ENCODE data around the gene MXD4. TPM values are rescaled to one million over a fixed set of nuclear protein-coding genes. Genes with fewer than 3 reads are reported as not detected.

MXD4 gene
- total RNA-seq, 2 experiments from 2014 or later: 3.6 to 4.9 TPM

DNA sequence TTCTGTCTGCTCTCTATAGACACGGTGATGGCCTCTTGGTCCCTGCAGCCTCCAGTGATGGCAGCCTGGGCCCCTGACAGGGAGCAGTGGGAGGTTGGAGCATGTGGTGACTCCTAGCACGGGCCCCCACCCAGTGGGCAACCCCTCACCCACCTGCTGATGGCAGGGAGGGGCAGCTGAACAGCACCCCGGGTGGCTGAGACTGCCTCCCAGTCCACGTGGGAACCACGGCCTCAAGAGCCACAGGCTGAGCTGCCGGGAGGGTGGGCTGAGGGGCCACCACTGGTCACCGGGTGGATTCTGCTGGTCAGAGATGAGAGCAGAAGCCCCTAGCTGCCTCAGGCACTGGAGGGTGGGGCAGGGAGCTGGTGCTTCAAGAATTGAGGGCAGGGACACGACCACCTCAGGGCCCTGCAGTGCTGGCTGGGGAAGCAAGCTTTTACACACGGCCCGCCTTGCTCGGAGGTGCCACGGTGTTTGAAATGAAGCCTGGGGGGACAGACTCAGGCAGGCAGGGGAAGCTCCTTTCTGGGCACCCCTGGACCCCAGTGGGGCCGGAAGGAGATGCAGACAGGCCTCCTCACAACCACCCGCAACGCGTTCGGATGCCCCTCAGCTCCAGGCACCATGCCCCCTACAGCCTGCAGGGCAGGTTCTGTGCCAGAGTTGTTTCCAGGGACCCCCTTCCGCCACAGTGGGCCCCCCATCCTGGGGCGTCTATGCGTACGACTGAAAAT, 13.7 kb downstream of the MXD4 start:
- ChIA-PET CTCF (interaction anchor here (1.8 kb wide), 1 partner anchor 28 kb away, joined by 5 read pairs; no protein-coding TSS in a partner anchor), POLR2A (no interaction called here)
- Mint-ChIP-seq H3K27ac (no peak overlapping the region), H3K4me3 (no peak overlapping the region), H3K4me1 (ENCODE audit: low read depth) (peaks cover 15% of the 10 kb centered on the region), H3K36me3 (no peaks in the 10 kb centered on the region), H3K9me3 (no peaks in the 10 kb centered on the region), H3K27me3 (no peaks in the 10 kb centered on the region)
- intact Hi-C loops (cut with micrococcal nuclease): loop anchor here (10.0 kb wide), 2 partner anchors 287 to 687 kb away; partner anchors contain the start of gene FAM193A
- DNase-seq: peak; percentile 7

- Mint-ChIP-seq H3K36me3 (no peaks in the 10 kb centered on the region), H3K4me3 (no peak overlapping the region), H3K27ac (no peak overlapping the region), H3K9me3 (no peaks in the 10 kb centered on the region), H3K4me1 (ENCODE audit: low read depth) (peaks cover 15% of the 10 kb centered on the region), H3K27me3 (no peaks in the 10 kb centered on the region)
- POLR2A ChIA-PET: no interaction called here
- intact Hi-C loops (cut with micrococcal nuclease): loop anchor here (10.0 kb wide), 2 partner anchors 287 to 687 kb away; partner anchors contain the start of gene FAM193A
- DNase-seq: peak; percentile 6
- CTCF ChIA-PET: interaction anchor here (0.6 to 1.8 kb wide), 2 partner anchors 28 to 35 kb away, joined by 3 to 5 read pairs; no protein-coding TSS in a partner anchor
These were observed 14.5 kb downstream of the MXD4 start for GRCh38 chr4:2247128-2248043.

DNA sequence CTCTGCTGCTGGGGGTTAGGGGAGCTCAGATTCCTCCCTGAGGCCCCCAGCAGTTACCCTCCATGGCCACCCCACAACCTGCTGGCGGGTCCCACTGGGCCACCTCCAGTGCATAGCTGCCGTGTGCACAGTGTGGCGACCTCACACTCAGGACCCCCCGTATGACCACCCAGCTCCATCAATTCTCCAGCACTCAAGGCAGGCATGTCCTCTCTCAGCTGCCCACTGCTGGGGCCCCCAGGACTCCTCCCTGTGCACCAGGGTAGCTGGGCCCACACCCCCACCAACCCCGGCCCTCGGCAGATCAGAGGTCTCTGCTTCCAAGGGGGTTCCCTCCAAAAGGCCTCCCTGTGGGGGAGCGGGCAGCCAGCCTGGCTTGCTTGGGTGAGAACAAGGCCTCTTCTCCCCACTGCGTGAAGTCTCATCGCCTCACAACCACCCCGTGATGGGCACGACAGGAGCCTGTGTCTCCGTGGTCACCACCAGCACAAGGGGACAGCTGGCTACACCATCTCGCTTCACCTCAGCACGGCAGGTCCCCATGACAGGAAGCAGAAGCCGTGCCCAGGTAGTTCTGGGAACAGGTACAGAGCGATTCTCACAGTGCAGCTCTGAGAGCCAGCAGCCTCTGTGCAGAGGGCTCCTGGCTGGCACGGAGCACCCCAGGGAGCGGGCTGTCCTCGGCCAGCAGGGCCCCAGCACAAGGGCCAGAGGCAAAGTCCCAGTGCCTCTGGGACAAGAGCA, 15.4 kb downstream of the MXD4 start:
- Mint-ChIP-seq H3K4me1 (ENCODE audit: low read depth) (peaks cover 16% of the 10 kb centered on the region), H3K4me3 (no peak overlapping the region), H3K36me3 (no peaks in the 10 kb centered on the region), H3K27ac (no peak overlapping the region), H3K9me3 (no peaks in the 10 kb centered on the region), H3K27me3 (no peaks in the 10 kb centered on the region)
- ChIA-PET POLR2A (no interaction called here), CTCF (interaction anchor here (0.6 kb wide), 1 partner anchor 34 kb away, joined by 3 read pairs; no protein-coding TSS in a partner anchor)
- intact Hi-C loops (cut with micrococcal nuclease): loop anchor here (10.0 kb wide), 2 partner anchors 288 to 688 kb away; partner anchors contain the start of gene FAM193A
- DNase-seq: no peak

DNA sequence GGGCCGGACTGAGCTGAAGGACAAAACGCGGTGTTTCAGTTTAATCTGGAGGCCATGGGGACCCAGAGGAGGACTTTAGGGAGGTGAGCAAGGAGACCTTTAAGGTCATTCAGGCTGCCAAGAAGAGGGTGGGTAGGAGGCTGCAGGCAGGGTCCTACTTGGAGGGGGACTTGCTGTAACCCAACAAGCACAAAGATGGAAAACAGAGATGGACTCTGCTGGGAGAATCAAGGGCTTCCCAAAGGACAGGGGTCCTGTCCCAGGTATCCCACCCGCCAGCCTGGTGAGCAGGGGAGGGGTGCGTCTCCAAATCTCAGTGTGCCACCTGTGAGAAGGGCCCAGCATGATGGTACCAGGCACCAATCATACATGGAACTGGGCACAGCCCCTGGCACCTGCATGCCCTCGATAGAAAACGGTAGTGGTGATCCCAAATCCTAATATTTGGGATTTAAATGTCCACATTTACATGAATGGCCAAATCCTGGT, 16.1 kb downstream of the MXD4 start:
- Mint-ChIP-seq H3K27me3 (no peaks in the 10 kb centered on the region), H3K9me3 (no peaks in the 10 kb centered on the region), H3K4me3 (no peak overlapping the region), H3K36me3 (peaks cover 2% of the 10 kb centered on the region), H3K4me1 (ENCODE audit: low read depth) (peaks cover 19% of the 10 kb centered on the region), H3K27ac (no peak overlapping the region)
- CTCF ChIA-PET: no interaction called here
- POLR2A ChIA-PET: no interaction called here
- intact Hi-C loops (cut with micrococcal nuclease): loop anchor here (10.0 kb wide), 2 partner anchors 289 to 689 kb away; partner anchors contain the start of gene FAM193A
- no peak for DNase-seq

DNA sequence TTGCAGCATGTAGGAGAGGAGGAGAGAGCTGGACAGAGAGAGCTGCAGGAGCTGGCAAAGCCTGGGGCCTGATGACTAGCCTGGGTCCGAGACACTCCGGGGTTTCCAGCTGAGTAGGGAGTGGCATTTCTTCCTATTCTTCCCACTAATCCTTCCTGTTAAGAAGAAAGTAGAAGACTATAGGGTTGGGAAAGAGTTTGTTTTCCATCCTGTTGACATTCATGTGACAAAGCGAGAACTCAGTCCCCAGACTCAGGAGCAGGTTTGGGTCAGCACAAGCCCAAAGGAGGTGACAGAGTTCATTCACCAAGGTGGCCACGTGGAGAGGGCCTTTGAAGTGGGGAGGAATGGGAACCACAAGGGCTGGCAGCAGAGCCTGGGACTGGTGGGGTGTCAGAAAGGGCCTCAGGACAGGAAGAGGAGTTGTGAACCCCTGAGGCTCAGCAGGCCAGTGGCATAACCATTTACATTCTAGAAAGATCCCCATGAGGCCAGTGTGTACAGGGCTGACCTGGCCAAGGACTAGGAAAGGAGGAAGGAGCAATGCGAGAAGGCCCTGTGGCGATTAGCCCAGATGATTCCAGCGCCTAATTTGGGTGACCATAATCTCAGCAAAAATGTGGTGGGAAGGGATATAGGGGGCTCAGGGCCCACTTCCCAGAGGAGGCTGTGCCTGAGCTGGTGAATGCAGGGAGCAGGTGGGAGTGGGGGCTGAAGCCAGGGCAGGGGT, 16.7 kb downstream of the MXD4 start:
- Mint-ChIP-seq H3K9me3 (no peaks in the 10 kb centered on the region), H3K4me3 (no peak overlapping the region), H3K4me1 (ENCODE audit: low read depth) (peaks cover 25% of the 10 kb centered on the region), H3K27me3 (no peaks in the 10 kb centered on the region), H3K36me3 (peaks cover 7% of the 10 kb centered on the region), H3K27ac (peak overlapping the region; percentile 14)
- no peak for DNase-seq
- intact Hi-C loops (cut with micrococcal nuclease): loop anchor here (10.0 kb wide), 2 partner anchors 290 to 690 kb away; partner anchors contain the start of gene FAM193A
- ChIA-PET CTCF (interaction anchor here (0.7 kb wide), 1 partner anchor 11 kb away, joined by 3 read pairs; no protein-coding TSS in a partner anchor), POLR2A (no interaction called here)

- H3K9me3 Mint-ChIP-seq: no peaks in the 10 kb centered on the region
- ChIA-PET POLR2A (no interaction called here), CTCF (interaction anchor here (1.0 kb wide), 2 partner anchors 87 to 219 kb away, joined by 3 read pairs; no protein-coding TSS in a partner anchor)
- H3K36me3 Mint-ChIP-seq: peaks cover 17% of the 10 kb centered on the region
- H3K4me3 Mint-ChIP-seq: no peak overlapping the region
- peak; percentile 54 for DNase-seq
- intact Hi-C loops (cut with micrococcal nuclease): loop anchor here (5.0 to 10.0 kb wide), 3 partner anchors 291 to 691 kb away; partner anchors contain the start of genes FAM193A and NSD2
- H3K27me3 Mint-ChIP-seq: no peaks in the 10 kb centered on the region
- H3K27ac Mint-ChIP-seq: peak overlapping the region; percentile 25
- H3K4me1 Mint-ChIP-seq (ENCODE audit: low read depth): peaks cover 36% of the 10 kb centered on the region
These were observed 18.1 kb downstream of the MXD4 start for GRCh38 chr4:2243681-2244380.

- ChIA-PET POLR2A (interaction anchor here (0.6 to 2.5 kb wide), 10 partner anchors 20 to 694 kb away, joined by 3 to 11 read pairs (median 4); partner anchors contain the start of genes CFAP99, MXD4, RNF4 and ZFYVE28), CTCF (interaction anchor here (0.6 to 3.5 kb wide), 13 partner anchors 11 to 244 kb away, joined by 3 to 23 read pairs (median 4); partner anchors contain the start of genes MXD4 and RNF4)
- peaks cover 26% of the 10 kb centered on the region for H3K36me3 Mint-ChIP-seq
- H3K9me3 Mint-ChIP-seq: no peaks in the 10 kb centered on the region
- H3K27me3 Mint-ChIP-seq: no peaks in the 10 kb centered on the region
- peak within 1 kb of the TSS; percentile 89 for H3K27ac Mint-ChIP-seq
- intact Hi-C loops (cut with micrococcal nuclease): loop anchor here (1.0 to 10.0 kb wide), 9 partner anchors 21 to 693 kb away; partner anchors contain the start of genes CFAP99, FAM193A, MXD4 and NSD2
- H3K4me1 Mint-ChIP-seq (ENCODE audit: low read depth): peaks cover 54% of the 10 kb centered on the region
- peak within 1 kb of the TSS; percentile 97 for H3K4me3 Mint-ChIP-seq
- DNase-seq: peak; percentile 100
These were observed 20.2 kb downstream of the MXD4 start, which contains the start of the genes HAUS3 and POLN for GRCh38 chr4:2241410-2242353. Gene HAUS3 (minus strand): TSS chr4:2242121. CDS start chr4:2240946, 1,175 bp downstream. Gene POLN (minus strand): TSS chr4:2242121. CDS start chr4:2229231, 12,890 bp downstream.

DNA sequence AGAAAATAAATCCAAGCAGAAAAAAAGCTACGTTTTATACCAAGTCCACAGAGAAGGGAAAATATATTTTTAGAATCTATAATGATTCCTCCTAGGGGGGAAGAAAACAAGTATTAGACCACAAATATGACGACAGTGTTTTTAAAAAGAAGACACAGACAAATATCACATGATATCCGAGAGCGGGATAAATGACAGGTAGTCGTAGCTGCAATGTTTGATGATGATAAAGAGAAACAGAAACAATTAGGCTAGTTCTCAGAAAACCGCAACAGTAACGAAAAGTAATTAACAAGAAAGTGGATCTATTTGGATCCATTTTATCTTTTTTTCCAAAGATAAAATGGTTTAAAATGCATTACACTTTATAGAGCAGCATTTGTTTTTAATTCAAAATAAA, 20.9 kb downstream of the MXD4 start:
- Mint-ChIP-seq H3K9me3 (no peaks in the 10 kb centered on the region), H3K4me1 (ENCODE audit: low read depth) (peaks cover 54% of the 10 kb centered on the region), H3K27me3 (no peaks in the 10 kb centered on the region), H3K4me3 (peak overlapping the region; percentile 97), H3K36me3 (peaks cover 29% of the 10 kb centered on the region), H3K27ac (peak overlapping the region; percentile 89)
- no peak for DNase-seq
- intact Hi-C loops (cut with micrococcal nuclease): loop anchor here (5.0 to 10.0 kb wide), 3 partner anchors 294 to 694 kb away; partner anchors contain the start of genes FAM193A and NSD2
- ChIA-PET POLR2A (interaction anchor here (0.9 to 2.5 kb wide), 6 partner anchors 21 to 227 kb away, joined by 3 to 11 read pairs (median 8); partner anchors contain the start of genes CFAP99, MXD4, RNF4 and ZFYVE28), CTCF (interaction anchor here (0.7 to 3.5 kb wide), 9 partner anchors 11 to 511 kb away, joined by 3 to 23 read pairs (median 4); partner anchors contain the start of genes CFAP99, MXD4, RNF4 and ZFYVE28)
